Measurements from ENCODE around the gene GYPE.
"Not testable (repeated sequence)": the region's sequence is repeated elsewhere in the genome, so short reads cannot be mapped to it uniquely, and the experiment has no call there.

GYPE gene

DNA sequence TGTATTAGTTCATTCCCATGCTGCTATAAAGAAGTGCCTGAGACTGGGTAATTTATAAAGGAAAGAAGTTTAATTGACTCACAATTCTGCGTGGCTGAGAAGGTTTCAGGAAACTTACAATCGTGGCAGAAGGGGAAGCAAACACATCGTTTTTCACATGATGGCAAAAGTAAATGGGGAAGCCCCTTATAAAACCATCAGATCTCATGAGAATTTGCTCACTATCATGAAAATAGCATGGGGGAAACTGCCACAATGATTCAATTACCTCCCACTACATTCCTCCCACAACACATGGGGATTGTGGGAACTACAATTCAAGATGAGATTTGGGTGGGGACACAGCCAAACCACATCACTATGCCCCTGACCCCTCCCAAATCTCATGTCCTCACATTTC lies 35.4 kb downstream of the GYPE start:
- DNase-seq = not testable (repeated sequence)

DNA sequence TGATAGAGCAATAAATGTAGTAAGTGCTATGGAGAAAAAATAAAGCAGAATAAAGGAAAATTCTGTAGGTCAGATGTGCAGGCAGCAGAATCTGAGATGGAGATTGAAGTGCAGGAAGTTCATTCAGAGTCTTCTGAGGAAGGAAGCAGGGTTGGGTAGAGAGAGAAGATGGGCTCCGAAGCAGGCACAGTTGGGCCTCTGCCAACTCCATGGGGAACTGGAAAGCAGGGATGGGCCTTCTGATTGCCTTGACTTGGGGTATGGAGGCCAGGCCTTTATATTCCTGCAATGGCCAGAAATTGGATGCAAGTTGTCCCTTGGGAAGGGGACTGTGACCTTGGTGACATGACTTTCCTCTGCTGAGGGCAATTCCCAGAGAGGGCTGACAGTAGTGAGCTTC lies 42.6 kb downstream of the GYPE start:
- DNase-seq = not testable (repeated sequence)

DNA sequence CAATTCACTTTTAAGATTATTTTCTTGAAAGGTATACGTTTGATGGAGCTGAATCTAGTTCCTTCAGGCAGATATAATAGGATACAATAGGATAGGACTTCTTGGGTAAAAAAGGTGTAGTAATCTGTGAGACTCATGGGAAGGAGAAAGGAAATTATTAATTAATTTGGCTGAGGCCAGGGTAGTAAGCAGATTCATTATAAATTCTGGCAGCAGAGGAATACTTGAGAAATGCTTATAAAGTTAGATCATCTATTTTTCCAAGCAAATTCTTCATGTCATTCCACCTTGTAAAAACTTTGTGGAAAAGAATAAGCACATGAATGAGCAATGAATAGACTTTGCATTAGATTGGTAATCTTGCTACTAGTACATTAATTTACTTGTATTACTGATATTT lies 46.9 kb downstream of the GYPE start:
- DNase-seq = no peak

DNA sequence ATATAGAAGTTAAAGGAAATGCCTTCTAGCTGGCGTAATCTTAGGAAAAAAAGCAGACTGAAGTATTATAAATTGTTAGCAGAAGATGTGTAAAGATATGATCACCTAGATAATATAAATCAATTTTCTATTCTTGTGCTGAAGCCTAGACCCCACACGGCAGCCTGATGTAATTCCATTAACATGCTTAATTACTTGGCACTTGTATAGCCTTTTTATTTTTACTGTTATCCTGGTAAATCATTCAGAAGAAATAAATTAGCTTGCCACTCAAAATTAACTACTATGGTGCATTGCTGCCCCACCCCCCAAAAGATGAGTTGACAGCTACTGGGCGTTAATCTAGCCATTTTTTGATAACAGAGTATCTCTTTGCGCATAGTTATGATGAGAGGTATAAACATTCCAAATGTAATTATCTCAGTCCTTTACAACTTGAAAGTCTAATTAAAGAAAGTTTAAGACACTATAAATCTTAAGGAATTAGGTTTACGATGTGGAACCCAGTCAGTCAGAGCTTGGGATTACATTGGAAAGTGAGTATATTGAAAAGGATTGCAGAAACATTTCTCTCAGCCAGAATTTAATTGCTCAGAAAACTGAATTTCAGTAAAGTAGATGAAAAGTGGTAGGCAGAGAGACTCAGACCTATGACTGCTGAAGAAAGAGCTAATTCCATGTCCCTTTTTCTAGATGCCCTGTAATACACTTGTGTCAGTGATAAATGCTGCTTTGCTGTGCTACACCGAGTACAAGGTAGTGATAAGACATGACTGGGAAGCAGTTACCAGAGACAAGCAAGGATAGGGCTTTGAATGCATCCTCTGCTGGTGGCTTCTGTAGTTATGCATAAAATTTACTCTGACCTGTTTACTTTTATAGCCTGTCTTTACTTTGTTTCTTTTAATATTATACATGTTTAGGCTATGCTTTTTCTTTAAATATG lies 47.7 kb downstream of the GYPE start:
- DNase-seq = not testable (repeated sequence)

DNA sequence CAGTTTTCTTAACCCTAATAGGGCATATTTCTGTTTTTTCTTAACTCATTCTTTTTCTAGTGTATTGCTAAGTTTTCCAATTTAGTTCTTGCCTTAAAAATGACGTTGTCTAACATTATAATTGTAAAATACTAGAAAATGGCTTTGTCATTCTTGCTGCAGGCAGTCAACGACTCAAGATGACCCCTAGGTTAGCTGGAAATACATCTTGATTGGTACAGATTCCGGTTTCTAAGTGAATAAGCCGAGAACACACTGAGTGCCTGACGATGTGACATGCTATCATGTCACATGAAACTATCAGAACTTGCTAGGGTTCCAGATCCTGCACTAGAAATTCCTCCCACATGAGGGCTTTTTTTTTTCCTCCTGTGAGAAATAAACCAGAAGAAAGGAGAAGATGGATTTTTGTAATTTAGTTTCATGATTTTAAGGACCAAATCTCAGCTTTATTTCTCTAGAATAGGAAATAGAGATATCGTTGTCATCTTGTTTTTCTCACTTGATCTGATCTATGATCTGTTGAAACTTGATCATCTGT lies 49.3 kb downstream of the GYPE start:
- not testable (repeated sequence) for DNase-seq

DNA sequence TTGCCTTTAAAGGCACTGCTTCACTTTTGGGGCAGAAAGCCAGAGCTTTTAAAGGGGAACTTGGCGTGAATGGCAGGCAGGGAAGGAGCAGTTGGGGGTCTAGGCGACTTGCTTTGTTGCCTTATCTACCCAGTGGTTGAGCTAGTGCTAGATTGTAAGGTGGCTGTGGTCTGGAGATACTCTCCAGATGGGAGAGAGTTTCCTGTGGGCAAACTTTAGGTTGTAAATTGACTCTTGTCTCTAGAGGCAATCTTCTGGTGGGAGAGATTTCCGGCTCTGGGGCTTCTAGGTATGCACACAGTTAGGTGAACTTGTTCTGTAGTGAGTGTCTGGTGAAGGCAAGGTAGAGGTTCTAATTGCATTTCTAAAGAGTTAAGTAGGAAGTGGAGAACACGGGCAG lies 50.7 kb downstream of the GYPE start:
- DNase-seq = not testable (repeated sequence)

DNA sequence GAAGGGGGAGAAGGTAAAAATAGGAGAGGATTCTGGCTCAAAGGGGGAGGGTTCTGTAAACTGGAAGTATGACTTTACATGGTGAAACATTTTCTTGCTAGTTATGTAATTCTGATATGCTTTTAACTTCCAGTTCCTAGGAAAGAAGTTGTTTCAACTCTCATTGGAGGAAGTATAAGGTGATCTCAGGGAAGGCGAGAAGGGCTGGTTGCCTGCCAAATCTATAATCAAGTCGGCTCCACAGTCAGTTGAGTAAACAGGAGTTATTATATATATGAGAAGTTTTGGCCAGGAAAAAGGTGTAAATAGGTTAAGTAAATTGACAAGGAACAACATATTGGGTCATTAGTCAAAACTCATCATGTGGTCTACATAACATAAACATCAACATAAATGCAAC lies 56.1 kb downstream of the GYPE start:
- DNase-seq = not testable (repeated sequence)

DNA sequence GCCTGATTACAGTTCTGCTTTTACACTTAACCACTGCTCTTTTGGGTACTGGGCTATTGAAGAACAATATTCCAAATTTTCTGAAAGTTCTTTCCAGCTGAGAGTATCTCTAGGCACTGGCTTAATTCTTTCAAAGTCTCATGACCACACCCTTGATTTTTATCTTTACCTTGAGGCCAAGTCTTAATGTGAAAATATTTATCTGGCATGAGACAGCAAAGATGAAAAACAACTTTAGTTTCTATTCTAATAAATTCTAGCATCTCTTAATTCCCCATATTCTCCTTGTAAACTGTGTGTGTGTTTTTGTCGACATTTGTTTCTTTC lies 61.9 kb downstream of the GYPE start:
- DNase-seq = not testable (repeated sequence)

DNA sequence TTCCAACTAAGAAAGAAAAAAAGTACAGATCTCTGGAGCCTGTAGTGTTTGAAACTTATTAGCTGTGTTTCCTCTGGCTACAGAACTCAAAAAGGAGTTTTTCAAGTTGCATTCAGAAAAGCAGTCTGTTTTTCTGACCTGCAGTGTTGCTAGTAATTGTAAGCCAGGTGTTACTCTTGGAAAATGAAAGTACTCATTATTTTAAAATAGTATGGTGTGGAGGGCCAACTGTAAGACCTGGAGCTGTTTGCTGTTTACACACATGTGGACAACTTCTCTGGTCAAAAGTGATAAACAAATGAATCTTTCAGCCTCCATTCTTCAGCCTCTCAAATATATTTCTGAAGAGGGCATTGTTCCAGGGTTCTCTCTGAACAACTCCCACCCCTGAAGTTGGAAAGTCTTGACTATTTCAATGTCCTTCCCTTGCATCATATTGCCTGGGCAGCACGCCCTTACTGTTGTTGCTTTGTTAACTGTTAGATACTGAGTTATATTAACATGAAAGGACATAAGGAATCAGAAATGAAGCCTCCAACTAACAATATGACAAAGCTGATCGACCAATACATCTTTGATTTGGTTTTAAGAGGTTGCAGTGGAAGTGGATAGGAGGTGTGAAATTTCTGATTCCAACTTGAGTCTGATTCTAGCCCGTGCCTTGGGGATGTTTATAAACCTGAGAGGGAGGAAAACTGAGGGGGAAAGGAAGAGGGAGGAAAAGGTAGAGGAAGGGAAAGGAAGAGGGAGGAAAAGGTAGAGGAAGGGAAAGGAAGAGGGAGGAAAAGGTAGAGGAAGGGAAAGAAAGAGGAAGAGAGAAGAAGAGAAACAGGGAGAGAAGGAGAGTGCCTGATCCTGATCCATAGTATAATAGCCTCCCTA lies 62.5 kb downstream of the GYPE start:
- not testable (repeated sequence) for DNase-seq

DNA sequence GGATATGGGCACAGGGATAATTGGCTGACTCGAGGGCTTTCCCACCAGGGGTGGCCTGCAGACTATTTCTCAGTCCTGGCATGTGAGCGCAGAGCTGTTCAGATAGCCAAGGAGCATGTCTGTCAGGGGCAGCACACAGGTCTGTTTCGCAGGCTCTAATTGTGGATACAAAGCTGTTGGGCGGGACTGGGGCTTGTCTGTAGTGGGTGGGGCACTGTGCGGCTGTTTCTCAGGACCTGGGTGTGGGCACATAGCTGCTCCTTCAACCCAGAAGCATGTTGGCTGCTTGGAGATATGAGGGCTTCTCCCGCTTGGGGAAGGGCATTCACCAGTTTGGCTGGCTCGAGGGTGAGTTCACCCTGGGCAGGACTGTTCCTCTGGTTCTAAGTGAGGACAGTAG lies 65.9 kb downstream of the GYPE start:
- DNase-seq = not testable (repeated sequence)

DNA sequence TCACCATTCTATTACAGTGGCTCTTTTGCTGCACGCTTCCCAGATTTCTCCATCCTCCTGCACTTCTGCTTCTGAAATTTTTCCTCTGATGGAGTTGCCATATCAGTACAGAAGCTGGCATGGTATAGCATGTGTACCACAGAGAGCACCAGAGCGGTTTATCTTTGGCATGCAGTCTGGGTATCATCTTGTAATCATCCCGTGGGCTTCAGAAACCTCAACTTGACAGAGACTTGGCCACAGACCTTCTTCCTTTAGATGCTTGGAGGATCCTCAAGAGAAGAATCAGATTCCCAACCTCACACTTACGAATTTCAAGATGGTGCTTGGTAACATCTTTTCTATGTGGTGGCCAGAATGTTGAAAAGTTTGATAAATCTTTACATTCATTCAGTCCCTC lies 71.2 kb downstream of the GYPE start:
- not testable (repeated sequence) for DNase-seq

DNA sequence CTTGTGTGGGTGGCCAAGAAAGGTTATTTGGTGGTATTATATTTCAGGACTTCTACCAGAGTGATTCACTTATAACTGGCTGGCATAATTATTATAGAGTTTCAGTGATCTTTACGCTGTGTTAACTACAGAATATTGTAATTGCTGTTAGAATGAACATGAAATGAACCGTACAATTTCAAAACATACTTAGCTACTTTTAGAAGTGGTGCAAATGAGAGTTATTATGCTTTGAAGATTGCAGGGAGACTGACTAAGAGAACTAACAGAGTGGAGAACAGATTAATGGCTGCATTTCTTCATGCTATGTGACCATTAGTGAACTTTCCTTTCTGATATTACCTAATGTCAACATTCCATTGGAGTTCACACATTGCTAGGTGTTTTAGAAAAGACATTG lies 71.7 kb downstream of the GYPE start:
- not testable (repeated sequence) for DNase-seq

DNA sequence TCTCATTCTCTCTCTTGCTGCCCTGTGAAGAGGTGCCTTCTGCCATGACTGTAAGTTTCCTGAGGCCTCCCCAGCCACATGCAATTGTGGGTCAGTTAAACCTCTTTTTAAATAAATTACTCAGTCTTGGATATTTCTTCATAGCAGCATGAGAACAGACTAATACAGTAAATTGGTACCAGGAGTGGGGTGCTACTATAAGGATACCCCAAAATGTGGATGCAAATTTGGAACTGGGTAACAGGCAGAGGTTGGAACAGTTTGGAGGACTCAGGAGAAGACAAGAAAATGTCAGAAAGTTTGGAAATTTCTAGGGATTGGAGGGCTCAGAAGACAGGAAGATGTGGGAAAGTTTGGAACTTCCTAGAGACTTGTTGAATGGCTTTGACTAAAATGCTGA lies 74.8 kb downstream of the GYPE start:
- DNase-seq = not testable (repeated sequence)

DNA sequence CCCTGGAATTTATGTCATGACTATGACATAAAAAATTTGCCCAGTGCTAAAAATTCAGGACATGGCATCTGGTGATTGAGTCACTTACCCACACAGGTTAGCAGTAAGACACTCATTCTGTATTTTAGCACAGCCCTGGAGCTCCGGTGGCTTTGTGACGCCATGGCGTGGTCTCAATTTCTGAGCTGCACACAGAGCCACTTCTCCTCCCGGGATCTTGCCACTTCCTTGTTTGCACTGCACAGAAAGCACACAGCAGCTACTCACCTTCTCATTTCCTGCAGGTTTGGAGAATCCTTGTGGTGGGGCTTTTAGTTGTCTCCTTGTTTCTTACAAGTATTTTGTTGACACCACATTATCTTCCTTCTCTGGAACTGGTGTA lies 76.1 kb downstream of the GYPE start:
- not testable (repeated sequence) for DNase-seq

All from retina (tissue), 1 donor.